ENCODE data around the gene DHX40. TPM values are rescaled to one million over a fixed set of nuclear protein-coding genes. Genes with fewer than 3 reads are reported as not detected.

Gene DHX40
- total RNA-seq, 1 experiment from 2014 or later, result 38.9 TPM

DNA sequence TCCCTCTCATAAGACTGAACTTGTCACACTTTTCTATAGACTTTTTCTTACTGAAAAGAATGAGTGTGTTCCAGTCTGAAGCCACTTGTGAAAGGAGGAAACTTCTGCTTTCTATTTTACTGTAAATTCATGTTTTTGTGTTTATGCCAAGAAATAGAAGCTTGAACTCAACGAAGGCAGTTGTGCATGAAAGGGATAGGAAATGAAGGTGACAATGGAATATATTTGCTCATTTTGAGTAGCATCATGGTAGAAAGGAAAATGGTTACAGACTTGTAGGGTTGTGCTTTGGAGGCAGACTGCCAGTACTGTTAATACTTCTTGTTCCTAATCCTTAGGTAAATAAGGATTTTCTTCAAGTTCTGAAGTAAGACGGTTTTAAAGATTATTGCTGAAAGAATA lies 62.4 kb downstream of the DHX40 start:
- CTCF ChIA-PET, result no interaction called here
- Histone ChIP-seq H4K20me1 (ENCODE audit: insufficient read depth) (peaks cover 97% of the 10 kb centered on the region), H3K9me2 (ENCODE audit: insufficient read depth) (no peaks in the 10 kb centered on the region), H3F3A (ENCODE audit: insufficient read depth, low read depth) (peaks cover 15% of the 10 kb centered on the region; the same call in 1 of the 2 replicates), H3K27ac (no peak overlapping the region), H3K27me3 (ENCODE audit: insufficient read depth, low read depth) (no peaks in the 10 kb centered on the region), H3K4me3 (no peak overlapping the region), H2AFZ (no peak overlapping the region), H3K4me1 (replicated peaks; ENCODE audit: insufficient read depth) (peaks cover 19% of the 10 kb centered on the region), H3K4me2 (no peak overlapping the region), H3K36me3 (ENCODE audit: low read depth) (peaks cover 48% of the 10 kb centered on the region; the same call in 1 of the 2 replicates), H3K9me3 (ENCODE audit: insufficient read depth, low read depth) (no peaks in the 10 kb centered on the region), H3K79me2 (ENCODE audit: low read depth) (peaks cover 100% of the 10 kb centered on the region)
- no peak for DNase-seq
- intact Hi-C loops (cut with micrococcal nuclease; ENCODE audit: unreplicated experiment), result no loop called here
- TF ChIP-seq, protein P1, sequence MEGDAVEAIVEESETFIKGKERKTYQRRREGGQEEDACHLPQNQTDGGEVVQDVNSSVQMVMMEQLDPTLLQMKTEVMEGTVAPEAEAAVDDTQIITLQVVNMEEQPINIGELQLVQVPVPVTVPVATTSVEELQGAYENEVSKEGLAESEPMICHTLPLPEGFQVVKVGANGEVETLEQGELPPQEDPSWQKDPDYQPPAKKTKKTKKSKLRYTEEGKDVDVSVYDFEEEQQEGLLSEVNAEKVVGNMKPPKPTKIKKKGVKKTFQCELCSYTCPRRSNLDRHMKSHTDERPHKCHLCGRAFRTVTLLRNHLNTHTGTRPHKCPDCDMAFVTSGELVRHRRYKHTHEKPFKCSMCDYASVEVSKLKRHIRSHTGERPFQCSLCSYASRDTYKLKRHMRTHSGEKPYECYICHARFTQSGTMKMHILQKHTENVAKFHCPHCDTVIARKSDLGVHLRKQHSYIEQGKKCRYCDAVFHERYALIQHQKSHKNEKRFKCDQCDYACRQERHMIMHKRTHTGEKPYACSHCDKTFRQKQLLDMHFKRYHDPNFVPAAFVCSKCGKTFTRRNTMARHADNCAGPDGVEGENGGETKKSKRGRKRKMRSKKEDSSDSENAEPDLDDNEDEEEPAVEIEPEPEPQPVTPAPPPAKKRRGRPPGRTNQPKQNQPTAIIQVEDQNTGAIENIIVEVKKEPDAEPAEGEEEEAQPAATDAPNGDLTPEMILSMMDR (conservative IDR thresholded peaks at IDR 0.05), result no peak
- TF ChIP-seq EZH2 (IDR thresholded peaks at IDR 0.05; ENCODE audit: low read depth), result no peak
- POLR2A ChIA-PET (ENCODE audit: unreplicated experiment), result interaction anchor here (0.6 kb wide), 1 partner anchor 851 kb away, joined by 11 read pairs; no protein-coding TSS in a partner anchor
- BruUV-seq (replicated peaks), result no TSS peak

DNA sequence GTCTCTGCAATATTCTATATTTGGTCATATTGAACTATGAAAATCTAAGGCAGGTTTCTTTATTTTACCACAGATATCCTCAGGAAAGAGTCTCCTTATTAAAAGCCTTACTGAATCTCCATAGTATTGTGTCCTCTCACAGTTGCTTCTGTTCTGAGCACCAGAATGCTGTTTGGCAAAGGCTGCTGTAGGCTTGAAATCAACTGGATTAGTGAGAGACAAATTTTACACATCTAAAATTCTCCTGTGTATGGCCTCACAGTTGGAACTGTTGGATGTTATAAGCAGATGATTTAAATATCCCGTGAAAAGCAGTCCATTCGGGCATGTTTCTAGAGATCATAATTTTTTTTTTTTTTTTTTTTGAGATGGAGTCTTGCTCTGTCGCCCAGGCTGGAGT lies 63.8 kb downstream of the DHX40 start:
- H4K20me1 ChIP-seq (ENCODE audit: insufficient read depth), result peaks cover 97% of the 10 kb centered on the region
- peaks cover 5% of the 10 kb centered on the region; the same call in 1 of the 2 replicates for H3K4me1 ChIP-seq (replicated peaks; ENCODE audit: insufficient read depth)
- no peaks in the 10 kb centered on the region for H3K27me3 ChIP-seq (ENCODE audit: insufficient read depth, low read depth)
- H3K27ac ChIP-seq, result no peak overlapping the region
- peaks cover 24% of the 10 kb centered on the region for H3F3A ChIP-seq (ENCODE audit: insufficient read depth, low read depth)
- TF ChIP-seq, protein P1 (conservative IDR thresholded peaks at IDR 0.05), result no peak
- TF ChIP-seq EZH2 (IDR thresholded peaks at IDR 0.05; ENCODE audit: low read depth), result no peak
- CTCF ChIA-PET, result no interaction called here
- BruUV-seq (replicated peaks), result no TSS peak
- H2AFZ ChIP-seq, result no peak overlapping the region
- no peaks in the 10 kb centered on the region for H3K9me2 ChIP-seq (ENCODE audit: insufficient read depth)
- H3K9me3 ChIP-seq (ENCODE audit: insufficient read depth, low read depth), result no peaks in the 10 kb centered on the region
- H3K36me3 ChIP-seq (ENCODE audit: low read depth), result peaks cover 34% of the 10 kb centered on the region; the same call in 1 of the 2 replicates
- H3K4me3 ChIP-seq, result no peak overlapping the region
- DNase-seq, result no peak
- peaks cover 100% of the 10 kb centered on the region for H3K79me2 ChIP-seq (ENCODE audit: low read depth)
- intact Hi-C loops (cut with micrococcal nuclease; ENCODE audit: unreplicated experiment), result no loop called here
- no peak overlapping the region for H3K4me2 ChIP-seq
- POLR2A ChIA-PET (ENCODE audit: unreplicated experiment), result no interaction called here

DNA sequence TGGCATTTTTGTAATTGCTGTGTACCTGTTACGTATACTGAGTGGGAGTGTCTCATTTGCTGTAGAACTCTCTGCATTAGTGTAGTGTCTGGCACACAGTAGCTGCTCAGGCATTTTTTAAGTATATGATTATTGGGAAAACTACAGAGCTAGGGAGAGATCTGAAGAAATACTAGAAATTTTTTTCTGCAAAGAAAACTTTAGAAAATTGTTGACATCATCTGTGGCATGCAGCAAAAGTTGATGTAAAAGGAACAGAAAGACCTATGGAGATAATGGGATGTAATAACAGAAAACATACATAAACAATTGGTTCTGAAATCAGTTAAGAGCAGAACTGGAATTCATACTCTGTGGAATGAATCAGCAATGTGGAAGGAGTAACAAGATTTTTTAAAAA lies 65.9 kb downstream of the DHX40 start:
- H4K20me1 ChIP-seq (ENCODE audit: insufficient read depth), result peaks cover 99% of the 10 kb centered on the region
- H3K27me3 ChIP-seq (ENCODE audit: insufficient read depth, low read depth), result no peaks in the 10 kb centered on the region
- no peaks in the 10 kb centered on the region for H3K9me3 ChIP-seq (ENCODE audit: insufficient read depth, low read depth)
- CTCF ChIA-PET, result no interaction called here
- no peak overlapping the region for H3K27ac ChIP-seq
- H3K9me2 ChIP-seq (ENCODE audit: insufficient read depth), result no peaks in the 10 kb centered on the region
- TF ChIP-seq EZH2 (IDR thresholded peaks at IDR 0.05; ENCODE audit: low read depth), result no peak
- TF ChIP-seq, protein P1 (conservative IDR thresholded peaks at IDR 0.05), result no peak
- peaks cover 34% of the 10 kb centered on the region for H3F3A ChIP-seq (ENCODE audit: insufficient read depth, low read depth)
- H3K4me1 ChIP-seq (replicated peaks; ENCODE audit: insufficient read depth), result 0 out of 2 replicates have a peak, but pooled peaks cover 3% of the 10 kb centered on the region
- no TSS peak for BruUV-seq (replicated peaks)
- no peak overlapping the region for H2AFZ ChIP-seq
- intact Hi-C loops (cut with micrococcal nuclease; ENCODE audit: unreplicated experiment), result no loop called here
- H3K4me2 ChIP-seq, result no peak overlapping the region
- no peak overlapping the region for H3K4me3 ChIP-seq
- DNase-seq, result no peak
- peaks cover 100% of the 10 kb centered on the region for H3K79me2 ChIP-seq (ENCODE audit: low read depth)
- POLR2A ChIA-PET (ENCODE audit: unreplicated experiment), result no interaction called here
- peaks cover 34% of the 10 kb centered on the region; the same call in 1 of the 2 replicates for H3K36me3 ChIP-seq (ENCODE audit: low read depth)

All from PC-9 (cell line).